ENCODE data around the gene RASSF3. TPM values are rescaled to one million over a fixed set of nuclear protein-coding genes. Genes with fewer than 3 reads are reported as not detected.
"Not testable (repeated sequence)": the region's sequence is repeated elsewhere in the genome, so short reads cannot be mapped to it uniquely, and the experiment has no call there.

The RASSF3 gene
- total RNA-seq, 4 donors from 2014 or later: 149 to 332 (median 182) TPM

GRCh38 chr12:64582862-64583261 lies 27.4 kb upstream of the RASSF3 start:
- Histone ChIP-seq H3K4me3 (no peak overlapping the region), H3K27ac (peak overlapping the region in 2 of 4 donors; percentile 1 to 45), H3K9me3 (no peaks in the 10 kb centered on the region), H3K27me3 (no peaks in the 10 kb centered on the region), H3K4me1 (peaks cover 0 to 28% (median 18%) of the 10 kb centered on the region in 3 donors), H3K36me3 (no peaks in the 10 kb centered on the region)
- no peak for ATAC-seq
- TF ChIP-seq POLR2AphosphoS5 (IDR thresholded peaks at IDR 0.05) (no peak), CTCF (IDR thresholded peaks at IDR 0.05) (no peak), POLR2A (IDR thresholded peaks at IDR 0.05) (no peak), EP300 (IDR thresholded peaks at IDR 0.05) (no peak)
- WGBS, 2 donors (ENCODE audit: low coverage in 1 of 2): 54 to 73% methylated on average over 3 of the region's 3 CpGs

- not testable (repeated sequence) for ATAC-seq, H3K27me3 ChIP-seq, H3K36me3 ChIP-seq, H3K4me3 ChIP-seq, H3K9me3 ChIP-seq
- WGBS, 2 donors (ENCODE audit: low coverage in 1 of 2): 40 to 57% methylated on average over 2 to 6 of the region's 7 CpGs
- Histone ChIP-seq H3K27ac (peak overlapping the region in 2 of 4 donors; percentile 1 to 45), H3K4me1 (peaks cover 0 to 28% (median 18%) of the 10 kb centered on the region in 3 donors)
Measured at GRCh38 chr12:64583395-64583770, 26.9 kb upstream of the RASSF3 start.

GRCh38 chr12:64583771-64584421 lies 26.4 kb upstream of the RASSF3 start:
- Histone ChIP-seq H3K4me1 (peaks cover 0 to 28% (median 18%) of the 10 kb centered on the region in 3 donors), H3K4me3 (no peak overlapping the region), H3K9me3 (no peaks in the 10 kb centered on the region), H3K36me3 (no peaks in the 10 kb centered on the region), H3K27ac (peak overlapping the region in 2 of 4 donors; percentile 1 to 45), H3K27me3 (no peaks in the 10 kb centered on the region)
- TF ChIP-seq POLR2AphosphoS5 (IDR thresholded peaks at IDR 0.05) (no peak), POLR2A (IDR thresholded peaks at IDR 0.05) (no peak), CTCF (IDR thresholded peaks at IDR 0.05) (no peak), EP300 (IDR thresholded peaks at IDR 0.05) (no peak)
- ATAC-seq: no peak
- WGBS, 2 donors (ENCODE audit: low coverage in 1 of 2): 28 to 39% methylated on average over 3 to 6 of the region's 6 CpGs

DNA sequence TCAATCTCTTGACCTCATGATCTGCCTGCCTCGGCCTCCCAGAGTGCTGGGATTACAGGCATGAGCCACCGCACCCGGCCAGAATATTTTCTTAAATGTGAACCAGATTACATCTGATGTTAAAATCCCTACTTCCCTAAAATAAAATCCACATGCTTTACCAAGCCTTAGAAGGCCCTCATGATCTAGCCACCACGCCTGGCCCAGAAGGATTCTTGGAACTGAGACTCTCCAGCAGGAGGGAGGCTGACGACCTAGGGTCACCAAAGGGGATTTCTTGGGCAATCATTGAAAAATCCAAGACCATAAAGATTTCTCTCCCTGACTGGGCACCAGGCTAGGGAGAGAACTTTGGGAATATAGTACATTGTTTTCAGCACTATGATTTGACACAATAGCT lies 25.2 kb upstream of the RASSF3 start:
- no peak for ATAC-seq
- H3K9me3 ChIP-seq: no peaks in the 10 kb centered on the region
- 83 to 100% methylated on average over 1 of the region's 5 CpGs for WGBS, 2 donors (ENCODE audit: low coverage in 1 of 2)
- H3K27me3 ChIP-seq: no peaks in the 10 kb centered on the region
- H3K27ac ChIP-seq: no peak overlapping the region
- no peak overlapping the region for H3K4me3 ChIP-seq
- peaks cover 0 to 28% (median 18%) of the 10 kb centered on the region in 3 donors for H3K4me1 ChIP-seq
- TF ChIP-seq POLR2AphosphoS5 (IDR thresholded peaks at IDR 0.05): no peak
- TF ChIP-seq CTCF (IDR thresholded peaks at IDR 0.05): no peak
- no peak for TF ChIP-seq EP300 (IDR thresholded peaks at IDR 0.05)
- no peak for TF ChIP-seq POLR2A (IDR thresholded peaks at IDR 0.05)
- H3K36me3 ChIP-seq: no peaks in the 10 kb centered on the region

DNA sequence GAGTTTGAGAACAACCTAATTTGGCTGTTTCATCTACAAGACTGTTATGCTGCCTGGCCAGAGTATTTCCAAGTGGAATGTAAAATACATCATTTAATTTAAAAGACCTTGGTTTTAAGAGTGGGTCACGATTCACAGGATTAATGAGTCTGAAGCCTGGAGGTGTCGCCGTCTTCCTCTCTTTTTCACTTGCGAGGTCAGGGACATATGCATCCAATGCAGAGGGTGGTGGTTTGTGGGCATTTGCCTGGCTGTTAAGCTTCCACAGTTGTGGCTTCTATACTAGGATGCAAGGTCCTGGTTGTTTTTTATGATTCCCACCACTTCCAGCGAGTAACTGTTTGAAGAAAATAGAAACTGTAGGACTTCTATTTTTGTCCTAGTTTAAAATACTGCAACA lies 22.8 kb upstream of the RASSF3 start:
- Histone ChIP-seq H3K4me1 (peaks cover 0 to 22% (median 17%) of the 10 kb centered on the region in 3 donors), H3K4me3 (no peak overlapping the region), H3K27me3 (no peaks in the 10 kb centered on the region), H3K9me3 (no peaks in the 10 kb centered on the region), H3K36me3 (no peaks in the 10 kb centered on the region), H3K27ac (no peak overlapping the region)
- no peak for ATAC-seq
- TF ChIP-seq EP300 (IDR thresholded peaks at IDR 0.05) (no peak), CTCF (IDR thresholded peaks at IDR 0.05) (no peak), POLR2AphosphoS5 (IDR thresholded peaks at IDR 0.05) (no peak), POLR2A (IDR thresholded peaks at IDR 0.05) (no peak)
- WGBS, 2 donors (ENCODE audit: low coverage in 1 of 2): 75 to 90% methylated on average over 2 to 5 of the region's 5 CpGs

Data from gastroesophageal sphincter (tissue), 4 donors.